GM19025 (cell line): Measurements from ENCODE around the gene KLHL25.

Experiments used
- ATAC-seq: cut with Tn5 transposase; IDR thresholded peaks from one replicate; pipeline ENCODE4 v1.9.1; 2021; ENCODE audit warnings: mild to moderate bottlenecking, low read depth, moderate library complexity; ENCODE audit not compliant: unreplicated experiment

Gene KLHL25

DNA sequence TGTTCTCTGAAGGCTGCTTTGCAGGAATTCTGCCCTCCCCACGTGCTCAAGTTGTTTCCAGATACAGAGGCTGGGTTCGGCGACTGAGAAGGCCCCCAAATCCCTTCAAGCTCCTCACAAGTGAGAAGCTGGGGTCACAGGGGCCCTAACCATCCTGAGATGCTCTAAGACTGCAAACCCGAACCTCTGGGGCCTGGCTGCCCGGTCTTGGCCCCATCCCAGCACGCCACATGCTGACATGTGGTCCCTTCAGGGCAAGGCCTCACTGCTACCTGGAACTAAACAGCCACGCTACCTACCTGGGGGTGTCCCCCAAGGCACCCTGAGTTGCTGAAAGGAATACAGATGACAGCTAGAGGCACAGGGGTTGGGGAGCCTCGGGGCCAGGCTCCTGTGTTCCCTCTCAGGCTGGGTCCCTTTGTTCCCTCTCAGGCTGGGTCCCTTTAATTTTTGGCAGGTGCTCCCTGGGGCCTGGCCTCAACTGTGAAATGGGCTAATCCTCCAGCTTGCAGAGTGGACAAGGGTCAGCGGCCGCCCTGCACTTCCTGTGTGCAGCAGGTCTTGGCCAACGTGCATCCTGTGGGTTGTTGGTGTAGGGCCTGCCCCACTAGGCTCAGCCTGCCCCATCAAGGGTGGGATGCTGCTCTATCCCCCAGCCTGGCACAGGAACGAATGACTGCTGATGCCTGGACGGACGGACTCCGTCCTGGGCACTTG lies 32.5 kb downstream of the KLHL25 start:
- no peak for ATAC-seq

DNA sequence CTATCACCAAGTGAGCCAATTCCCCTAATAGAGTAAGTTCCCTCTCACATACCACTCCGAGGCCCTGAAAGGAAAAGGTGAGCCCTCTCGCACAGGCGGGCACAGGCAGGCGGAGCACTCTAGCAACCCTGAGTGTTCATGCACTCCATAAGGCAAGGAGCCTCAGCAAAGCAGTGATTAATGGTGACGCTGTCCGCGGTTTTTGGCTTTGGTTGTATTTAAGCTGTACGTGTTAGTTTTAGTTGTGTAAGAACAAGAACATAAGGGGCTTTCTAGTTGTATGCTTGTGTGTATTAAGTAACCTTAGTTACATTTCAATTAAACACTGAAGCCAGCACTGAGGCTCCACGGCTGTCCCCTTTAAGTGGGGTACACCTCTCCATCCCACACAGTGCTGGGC lies 33.1 kb downstream of the KLHL25 start:
- no peak for ATAC-seq

DNA sequence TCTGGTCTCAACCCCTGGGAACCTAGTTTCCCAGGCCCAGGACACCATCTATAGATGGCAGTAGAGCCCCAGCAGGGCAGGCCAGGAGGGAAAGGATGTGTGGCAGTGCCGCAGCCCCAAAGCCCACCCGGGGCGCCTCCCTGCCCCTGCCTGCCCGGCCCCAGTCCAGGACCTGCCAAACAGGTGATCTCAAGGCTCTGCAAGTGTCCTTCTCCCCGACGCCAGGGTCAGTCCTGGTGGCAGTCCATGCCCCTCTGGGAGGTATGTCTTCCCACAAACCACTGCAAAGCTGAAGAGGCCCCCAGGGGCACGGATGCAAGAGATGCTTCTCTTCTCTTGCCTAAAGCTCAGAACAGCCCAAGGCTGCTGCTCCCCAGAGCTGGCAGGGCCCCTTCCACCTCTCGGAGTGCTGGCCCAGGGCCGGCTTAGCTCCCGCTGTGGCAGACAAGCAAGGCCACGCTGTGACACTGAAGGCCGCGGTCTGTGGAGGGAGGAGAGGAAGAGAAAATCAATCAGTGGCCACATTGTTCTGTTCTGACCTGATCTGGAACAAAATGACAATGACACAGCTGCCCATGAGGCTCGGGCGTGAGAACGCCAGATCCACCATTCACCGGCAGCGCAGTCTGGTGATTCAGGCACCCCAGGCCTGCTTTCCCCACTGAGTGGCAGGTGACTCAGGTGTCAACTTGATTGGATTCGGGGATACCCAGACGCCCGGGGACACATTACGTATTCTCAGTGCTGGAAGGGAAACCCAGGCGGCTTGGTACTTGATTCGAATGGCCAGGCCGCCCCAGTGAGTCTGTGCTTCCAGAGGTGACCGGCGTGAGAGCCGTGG lies 34.0 kb downstream of the KLHL25 start:
- ATAC-seq, result no peak

DNA sequence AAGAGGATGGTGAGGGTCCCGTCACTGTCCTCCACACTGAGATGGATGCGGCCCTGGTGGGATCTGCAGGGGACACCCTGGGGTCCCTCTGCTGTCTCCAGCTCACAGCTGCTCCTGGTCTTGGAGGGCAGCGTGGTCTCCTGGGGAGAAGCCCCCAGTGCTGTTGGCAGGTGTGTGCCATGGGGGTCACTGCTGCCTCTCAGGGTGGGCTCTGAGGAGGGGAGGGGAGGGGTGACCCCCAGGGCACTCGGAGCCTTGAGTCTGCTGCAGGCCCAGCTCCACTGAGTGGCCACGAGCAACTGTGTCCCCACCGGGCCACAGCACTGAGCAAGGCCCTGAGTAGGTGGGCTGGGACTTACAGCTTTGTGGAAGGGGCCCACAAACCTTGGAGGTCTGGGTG lies 34.7 kb downstream of the KLHL25 start:
- no peak for ATAC-seq

DNA sequence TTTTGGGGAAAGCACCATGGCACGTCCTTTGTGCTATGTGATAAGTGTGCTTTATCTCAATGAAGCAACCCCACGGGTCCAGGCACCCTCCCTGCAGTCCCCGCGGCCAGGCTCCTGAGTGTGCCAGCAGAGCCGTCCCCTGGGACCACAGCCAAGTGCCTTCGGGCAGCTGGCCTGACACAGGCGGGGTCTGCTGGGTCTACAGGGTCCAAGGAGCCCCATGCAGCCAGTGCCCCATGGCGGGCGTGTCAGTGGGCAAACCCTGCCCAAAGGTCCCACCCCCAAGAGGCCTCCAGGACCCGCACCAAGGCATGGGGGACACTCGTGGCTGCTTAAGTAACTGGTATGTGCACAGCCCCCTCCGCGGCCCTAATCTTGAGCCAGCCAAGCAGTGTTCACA lies 35.3 kb downstream of the KLHL25 start:
- ATAC-seq, result no peak

DNA sequence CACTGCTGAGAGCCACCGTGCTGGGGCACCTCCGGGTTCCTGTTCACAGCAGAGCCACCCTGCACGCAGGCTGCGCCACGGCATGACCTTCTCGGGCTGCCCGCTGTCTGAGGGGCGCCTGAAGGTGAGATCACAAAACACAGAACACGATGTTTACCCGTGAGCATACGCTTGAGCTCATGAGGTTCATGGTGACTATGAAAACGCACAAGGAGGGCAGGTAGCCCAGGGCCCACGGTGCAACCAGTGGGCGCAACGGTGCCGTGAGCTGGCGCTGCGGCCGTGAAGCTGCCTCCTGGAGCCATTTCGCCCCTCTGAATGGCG lies 36.1 kb downstream of the KLHL25 start:
- no peak for ATAC-seq

DNA sequence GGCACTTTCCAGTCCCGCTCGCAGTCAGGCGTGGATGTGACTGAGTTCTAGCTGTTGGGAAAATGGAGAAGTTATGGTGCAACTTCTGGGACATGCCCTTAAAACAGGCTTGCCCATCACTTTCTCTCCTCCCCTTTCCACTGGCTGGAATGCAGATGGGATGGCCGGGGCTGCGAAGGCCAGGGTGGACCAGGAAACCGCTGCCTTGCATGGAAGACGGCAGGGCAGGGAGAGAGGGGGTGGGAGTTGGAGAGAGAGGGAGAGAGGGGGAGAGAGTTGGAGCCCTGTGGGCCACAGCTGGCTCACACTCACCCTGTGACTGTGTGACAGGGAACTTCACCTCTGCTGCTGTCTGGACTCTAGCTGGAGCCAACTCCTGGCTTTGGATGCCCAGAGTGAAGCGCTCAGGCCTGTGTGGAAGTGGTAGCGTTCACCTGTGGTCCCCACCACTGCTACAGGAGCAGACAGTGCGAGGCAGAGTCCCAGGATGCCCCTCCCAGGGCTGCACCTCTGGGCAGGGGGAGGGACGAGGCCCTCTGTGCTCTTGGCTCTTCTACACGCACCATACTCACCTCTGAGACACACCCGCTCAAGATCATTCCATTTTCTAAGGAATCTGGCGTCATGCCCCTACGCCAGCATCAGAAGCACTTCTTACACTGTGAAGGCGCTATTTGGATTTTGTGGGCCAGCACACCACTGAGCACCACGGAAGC lies 36.6 kb downstream of the KLHL25 start:
- no peak for ATAC-seq

DNA sequence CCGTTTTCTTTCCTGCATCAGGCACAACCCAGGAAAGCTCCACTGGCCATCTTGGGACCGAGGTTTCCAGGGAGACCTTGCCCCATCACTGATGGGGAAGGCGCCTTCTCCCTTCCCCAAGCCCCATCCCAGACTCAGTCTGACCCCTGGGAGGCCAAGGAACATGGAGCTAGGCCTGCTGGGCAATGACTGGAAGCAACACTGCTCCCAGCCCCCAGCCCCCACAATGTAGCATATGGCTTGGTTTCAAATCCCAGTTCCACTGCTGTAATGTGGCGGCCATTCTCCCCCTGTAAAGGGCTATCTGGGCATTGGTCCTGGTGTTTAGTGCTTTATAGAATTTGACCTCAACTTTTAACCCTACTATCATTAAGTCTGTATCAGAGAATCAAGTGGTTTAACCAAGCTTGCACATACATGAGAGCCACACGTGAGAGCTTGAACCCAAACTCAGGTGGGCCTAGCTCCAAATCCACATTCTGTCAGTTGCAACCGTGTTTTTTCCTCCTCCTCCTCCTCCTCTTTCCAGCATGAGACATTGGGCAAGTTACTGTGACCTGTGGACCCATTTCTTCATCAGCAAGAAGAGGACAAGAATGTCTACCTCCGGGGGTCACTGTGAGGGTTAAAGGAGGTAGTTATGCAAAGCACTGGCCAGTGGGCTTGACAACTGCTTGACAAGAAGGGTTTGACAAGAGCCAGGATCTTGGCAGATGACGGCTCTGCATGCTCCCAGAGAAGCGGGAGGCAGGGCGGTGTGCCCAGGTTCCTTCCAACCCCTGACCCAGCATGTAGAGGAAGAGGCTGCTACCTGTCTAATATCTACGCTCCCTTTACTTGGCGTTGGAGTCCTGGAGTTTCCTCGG lies 37.4 kb downstream of the KLHL25 start:
- no peak for ATAC-seq

DNA sequence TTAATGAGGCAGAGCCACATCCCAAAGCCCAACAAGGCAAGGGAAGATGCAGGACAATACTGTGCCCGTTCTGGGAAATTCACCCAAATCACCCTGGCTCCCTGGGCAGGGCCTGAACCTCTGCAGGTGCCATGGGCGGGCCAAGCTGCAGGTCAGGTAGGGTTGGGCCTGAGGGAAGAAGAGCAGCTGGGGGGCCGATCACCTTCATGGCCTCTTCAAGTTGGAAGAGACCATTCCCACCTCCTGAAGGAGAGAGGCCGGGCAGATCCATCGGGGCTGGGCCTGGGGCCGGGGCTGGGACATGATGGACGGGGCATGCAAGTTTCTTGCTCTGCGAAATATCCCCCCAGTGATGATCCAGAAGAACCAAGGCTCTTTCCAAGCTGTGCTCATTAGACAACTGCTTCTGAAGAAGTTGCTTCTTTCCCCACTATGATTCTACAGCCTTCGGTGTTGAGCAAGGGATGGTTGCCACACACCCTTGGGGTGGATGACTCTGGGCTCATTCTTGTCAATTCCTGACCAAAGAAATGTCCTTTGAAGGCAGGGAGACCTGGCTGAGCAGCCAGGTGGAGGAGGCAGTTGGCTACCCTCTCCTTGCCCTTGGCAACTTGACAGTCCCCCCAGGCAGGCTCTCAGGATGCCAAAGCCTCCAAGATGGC lies 38.2 kb downstream of the KLHL25 start:
- ATAC-seq, result no peak

DNA sequence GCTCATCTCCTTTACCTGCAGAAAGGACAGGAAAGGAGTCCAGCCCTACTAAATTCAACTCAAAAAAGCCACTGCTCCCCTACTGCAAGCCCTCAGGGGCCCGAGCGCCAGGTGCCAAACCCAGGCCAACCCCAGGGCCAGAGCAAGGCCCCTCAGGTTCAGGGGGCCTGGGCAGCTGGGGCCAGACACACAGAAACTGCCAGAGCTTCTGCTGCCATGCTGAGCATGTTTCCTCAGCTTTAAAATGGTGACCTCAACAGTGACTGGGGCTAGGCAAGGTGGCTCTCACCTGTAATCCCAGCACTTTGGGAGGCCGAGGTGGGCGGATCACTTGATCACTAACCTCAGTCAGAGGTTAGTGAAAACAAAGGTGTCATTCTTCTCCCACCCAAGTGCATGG lies 38.8 kb downstream of the KLHL25 start:
- no peak for ATAC-seq

DNA sequence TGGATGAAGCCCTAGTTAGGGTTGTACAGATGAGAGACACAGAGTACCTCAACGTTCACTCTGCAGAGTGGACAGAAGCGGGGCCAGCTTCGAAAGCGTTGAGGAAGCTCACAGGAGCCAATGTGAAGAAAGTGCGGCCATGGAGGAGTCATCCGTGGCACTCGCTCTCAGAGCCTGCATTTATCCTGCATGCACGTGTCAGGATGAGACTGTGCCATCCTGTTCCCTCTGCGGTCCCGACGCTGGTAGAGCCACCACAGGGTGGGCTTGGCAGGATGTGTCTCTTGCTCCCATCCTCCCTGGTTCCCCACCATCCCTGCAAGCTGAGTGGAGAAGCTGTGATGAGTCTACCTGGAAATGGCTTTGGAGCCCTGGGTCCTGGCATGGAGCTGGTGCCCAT lies 39.3 kb downstream of the KLHL25 start:
- no peak for ATAC-seq

DNA sequence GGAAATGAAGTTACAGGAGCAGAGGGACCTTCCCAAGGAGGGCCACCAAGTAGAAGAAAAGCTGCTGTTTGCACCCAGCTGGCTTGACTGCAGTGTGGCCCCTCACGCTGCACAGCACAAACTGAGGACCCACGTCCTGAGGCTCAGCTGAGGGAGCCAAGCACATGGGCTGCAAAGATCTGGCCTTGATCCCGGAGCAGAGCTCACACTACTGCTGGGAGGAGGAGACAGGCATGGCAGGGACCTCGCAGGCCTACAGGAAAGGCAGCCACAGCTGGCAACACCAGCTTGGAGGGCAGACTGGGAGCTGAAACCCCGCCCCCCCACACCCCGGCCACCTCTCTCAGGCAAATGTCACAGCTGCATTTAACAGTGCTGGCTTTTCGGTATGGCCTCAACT lies 39.7 kb downstream of the KLHL25 start:
- ATAC-seq, result no peak

DNA sequence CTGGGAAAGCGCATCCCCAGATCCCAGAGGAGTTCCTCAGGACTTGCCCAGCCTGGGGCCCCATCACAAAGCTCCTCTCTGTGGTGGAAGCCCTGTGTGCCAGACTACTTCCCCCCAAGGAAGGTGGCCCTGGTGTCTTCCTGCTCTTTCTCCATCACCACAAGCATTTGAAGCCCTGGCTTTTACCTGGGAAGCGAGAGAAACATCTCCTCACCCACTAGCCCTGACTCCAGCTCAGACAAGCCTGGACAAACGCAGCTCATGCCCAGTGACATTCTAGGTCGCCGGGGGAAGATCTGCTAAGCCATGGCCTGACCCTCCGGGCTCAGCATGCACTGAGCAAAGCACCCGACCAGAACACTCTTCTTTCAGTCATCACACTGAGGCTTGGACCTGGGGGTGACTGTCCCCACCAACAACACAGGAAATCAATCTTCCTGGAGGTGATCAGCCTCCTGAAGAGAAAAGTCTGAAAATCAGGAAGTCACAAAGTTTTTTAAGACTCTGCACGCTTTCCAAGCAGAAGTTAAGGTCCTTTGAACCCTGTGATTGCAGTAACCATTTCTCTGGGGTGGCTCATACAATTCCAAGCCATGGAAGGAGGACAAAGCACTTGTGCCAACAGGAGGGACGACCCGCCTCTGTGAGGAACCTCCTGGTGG lies 40.8 kb downstream of the KLHL25 start:
- no peak for ATAC-seq

DNA sequence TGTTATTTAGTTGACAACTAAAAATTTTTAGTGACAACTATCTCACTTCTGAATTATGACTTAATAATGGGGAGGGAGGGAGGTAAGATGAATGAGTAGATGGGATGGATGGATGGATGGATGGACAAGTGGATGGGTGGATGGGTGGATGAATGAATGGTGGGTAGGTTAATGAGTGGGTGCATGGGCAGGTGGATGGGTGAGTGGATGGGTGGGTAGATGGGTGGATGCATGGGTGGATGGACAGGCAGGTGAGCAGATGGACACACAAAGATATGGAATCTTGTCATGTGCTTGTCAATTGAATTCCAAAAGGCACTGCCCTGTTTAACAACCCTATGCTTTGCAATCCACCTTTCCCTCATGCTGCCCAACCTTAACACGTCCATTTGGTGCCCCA lies 41.5 kb downstream of the KLHL25 start:
- ATAC-seq, result no peak

DNA sequence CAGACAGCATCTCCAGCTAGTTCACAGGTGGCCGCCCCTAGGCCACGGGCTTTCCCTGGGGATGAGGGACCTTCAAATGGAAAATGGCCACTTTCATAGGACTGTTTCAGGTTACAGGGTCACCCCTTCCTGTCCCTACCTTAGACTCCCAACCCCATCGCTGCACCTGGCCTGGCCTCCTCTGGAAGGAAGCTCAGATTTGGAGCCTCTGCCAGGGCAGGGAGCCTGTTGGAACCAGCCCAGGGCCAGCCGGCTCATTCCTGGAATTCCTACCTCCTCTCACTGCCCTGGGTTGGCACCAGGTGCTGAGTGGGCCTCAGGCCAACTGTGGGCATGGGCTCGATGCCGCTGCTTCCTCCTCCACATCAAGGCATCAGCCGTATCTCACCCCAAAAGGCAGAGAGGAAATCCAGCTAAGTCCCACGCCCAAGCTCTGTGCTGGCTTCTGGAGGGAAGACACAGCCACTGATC lies 42.2 kb downstream of the KLHL25 start:
- ATAC-seq, result no peak

DNA sequence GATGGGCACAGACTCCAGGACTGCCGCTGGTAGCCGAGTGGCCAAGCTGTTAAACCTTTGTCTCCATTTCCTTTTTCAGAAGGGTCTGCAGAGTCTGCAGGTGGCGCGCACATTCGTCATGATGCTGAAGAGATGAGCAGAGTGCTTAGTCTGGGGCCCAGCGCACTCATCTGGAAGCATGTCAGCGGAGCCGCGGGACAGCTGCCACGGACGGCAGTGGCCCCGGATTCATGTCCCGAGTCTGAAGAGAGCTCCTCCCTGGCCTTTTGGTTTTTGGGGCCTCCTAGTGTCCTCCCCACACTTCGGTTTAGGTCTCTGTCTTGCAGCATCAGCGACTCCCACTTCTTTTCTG lies 42.6 kb downstream of the KLHL25 start:
- ATAC-seq, result no peak

DNA sequence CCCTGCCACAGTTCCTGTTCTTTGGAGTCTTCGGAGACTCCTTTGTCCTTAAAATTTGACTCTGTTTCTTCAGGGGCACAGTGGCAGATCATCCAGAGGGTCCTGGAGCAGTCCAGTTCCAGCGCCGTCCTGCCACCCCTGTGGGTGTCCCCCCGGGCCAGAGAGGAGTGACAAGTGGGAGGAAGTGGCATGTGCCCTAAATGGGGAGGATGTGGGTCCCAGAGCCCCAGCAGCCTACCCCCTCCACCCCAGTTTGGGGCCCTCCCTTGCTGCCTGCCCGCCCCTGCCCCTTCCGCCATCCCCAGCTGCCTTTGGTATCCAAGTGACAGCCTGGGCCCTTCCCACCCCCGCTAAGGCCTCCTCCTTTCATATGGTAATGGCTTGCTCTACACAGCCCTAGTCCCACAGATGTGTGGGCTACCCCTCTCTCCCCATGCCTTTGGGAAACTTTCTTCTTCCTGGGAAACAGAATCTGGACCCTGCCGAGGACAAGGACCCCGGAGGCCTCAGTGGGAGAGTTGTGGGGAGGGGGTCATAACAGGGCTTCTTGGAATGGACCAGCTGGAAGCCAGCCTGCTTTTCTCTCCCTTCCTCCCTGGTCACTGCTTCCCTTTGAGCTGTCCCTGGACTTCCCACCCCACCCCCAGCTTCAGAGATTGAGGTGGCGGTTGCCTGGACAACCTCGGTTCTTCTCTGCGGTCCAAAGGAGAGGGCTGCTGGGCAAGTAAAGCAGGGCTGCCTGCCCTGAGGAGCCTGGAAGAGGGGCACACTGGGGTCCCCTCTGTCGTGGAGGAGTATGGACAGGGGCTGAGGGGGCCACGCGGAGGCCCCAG lies 43.2 kb downstream of the KLHL25 start:
- ATAC-seq, result no peak

DNA sequence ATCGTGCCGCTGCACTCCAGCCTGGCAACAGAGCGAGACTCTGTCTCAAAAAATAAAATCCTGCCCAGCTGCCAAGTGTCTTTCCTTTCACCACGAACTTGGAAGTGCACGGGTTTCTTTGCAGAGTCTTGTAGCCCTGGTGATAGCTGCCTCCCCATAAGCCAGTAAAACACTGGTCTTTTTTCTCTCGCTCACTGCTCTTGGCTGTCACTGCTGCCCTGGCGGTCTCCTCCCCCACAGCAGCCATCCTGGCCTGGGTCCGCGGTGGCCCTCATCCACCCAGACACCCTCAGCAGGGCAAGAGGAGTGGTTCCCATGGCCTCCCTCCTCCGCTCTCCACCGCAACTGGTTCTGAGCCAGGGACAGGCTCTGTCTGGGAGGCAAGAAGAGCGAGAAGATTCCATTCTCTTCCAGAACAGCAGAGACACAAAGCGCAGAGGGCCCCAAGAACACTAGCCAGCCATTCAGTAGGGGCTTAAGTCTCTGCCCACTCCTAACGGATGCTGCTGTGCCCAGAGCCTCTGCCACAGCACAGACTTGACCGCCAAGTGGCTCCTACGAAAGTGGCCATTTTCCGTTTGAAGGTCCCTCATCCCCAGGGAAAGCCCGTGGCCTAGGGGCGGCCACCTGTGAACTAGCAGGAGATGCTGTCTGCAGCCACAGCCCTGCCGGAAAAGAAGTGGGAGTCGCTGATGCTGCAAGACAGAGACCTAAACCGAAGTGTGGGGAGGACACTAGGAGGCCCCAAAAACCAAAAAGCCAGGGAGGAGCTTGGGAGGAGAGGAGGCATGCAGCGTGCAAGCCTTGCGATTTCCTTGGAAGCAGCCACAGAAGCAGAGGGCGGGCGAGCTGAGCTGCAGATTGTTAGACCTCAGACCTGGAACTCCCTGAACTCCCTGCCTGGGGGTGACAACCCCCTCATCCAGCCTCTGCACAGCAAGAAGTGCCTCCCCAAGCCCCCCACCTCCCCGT lies 44.1 kb downstream of the KLHL25 start:
- ATAC-seq, result no peak
